ENCODE measurements around the gene KCNK3.
"Not testable (repeated sequence)": the region's sequence is repeated elsewhere in the genome, so short reads cannot be mapped to it uniquely, and the experiment has no call there.

KCNK3 gene

DNA sequence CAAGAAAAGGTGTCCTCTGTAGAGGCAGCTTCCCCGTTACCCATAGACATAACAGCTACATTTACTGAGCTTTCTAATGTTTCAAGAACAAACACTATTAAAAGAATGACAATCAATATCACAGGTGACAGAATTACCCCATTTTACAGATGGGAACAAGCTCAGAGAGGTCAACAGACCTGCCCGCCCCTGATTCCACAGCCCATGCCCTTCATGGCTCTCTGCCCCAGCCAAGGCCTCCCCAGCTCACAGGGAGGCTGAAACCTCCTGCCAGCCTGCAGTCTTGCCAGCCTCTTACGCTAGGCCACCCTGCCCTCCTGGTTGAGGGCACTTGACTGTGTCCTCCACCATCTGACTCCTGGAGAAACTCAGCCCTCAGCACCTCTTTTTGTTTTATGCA is 52.4 kb downstream of the KCNK3 start:
- no peak for DNase-seq (ENCODE audit: low spot score)
- TF ChIP-seq, protein P1, sequence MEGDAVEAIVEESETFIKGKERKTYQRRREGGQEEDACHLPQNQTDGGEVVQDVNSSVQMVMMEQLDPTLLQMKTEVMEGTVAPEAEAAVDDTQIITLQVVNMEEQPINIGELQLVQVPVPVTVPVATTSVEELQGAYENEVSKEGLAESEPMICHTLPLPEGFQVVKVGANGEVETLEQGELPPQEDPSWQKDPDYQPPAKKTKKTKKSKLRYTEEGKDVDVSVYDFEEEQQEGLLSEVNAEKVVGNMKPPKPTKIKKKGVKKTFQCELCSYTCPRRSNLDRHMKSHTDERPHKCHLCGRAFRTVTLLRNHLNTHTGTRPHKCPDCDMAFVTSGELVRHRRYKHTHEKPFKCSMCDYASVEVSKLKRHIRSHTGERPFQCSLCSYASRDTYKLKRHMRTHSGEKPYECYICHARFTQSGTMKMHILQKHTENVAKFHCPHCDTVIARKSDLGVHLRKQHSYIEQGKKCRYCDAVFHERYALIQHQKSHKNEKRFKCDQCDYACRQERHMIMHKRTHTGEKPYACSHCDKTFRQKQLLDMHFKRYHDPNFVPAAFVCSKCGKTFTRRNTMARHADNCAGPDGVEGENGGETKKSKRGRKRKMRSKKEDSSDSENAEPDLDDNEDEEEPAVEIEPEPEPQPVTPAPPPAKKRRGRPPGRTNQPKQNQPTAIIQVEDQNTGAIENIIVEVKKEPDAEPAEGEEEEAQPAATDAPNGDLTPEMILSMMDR (IDR thresholded peaks at IDR 0.05; ENCODE audit: borderline replicate concordance, control extremely low read depth, extremely low read depth, insufficient read depth, missing control alignments): no peak
- in situ Hi-C loops (cut with MboI; ENCODE audit: low sequenced_read_pairs, unreplicated experiment): loop anchor here (10.0 kb wide), 1 partner anchor 140 kb away; no protein-coding TSS in a partner anchor

DNA sequence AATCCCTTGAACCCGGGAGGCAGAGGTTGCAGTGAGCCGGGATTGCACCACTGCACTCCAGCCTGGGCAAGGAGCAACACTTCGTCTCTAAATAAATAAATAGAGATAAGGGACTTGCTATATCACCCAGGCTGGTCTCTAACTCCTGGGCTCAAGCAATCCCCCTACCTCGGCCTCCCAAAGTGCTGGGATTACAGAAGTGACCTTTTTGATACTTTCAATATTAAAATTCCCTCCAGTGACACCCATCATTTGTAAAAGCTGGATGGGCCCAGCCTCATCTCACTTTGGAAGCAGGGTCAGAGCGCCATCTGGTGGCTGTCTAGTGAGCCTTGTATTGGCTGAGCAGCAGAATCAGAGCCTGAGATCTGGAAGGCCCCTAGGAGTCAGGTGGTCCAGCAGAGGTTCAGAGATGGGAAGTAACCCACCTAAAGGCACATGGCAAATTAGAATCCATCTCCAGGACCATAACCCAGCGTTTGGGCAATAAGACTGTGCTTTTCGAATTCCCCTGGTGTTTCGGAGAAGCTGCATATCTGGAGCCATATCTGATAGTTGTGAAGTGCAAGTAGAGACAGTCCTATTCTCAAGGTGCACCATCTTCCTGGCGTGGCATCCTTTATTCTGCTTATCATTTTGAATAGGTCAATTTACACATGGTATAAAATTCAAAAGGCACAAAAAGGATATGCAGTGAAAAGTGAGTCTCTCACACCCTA is 53.2 kb downstream of the KCNK3 start:
- TF ChIP-seq, protein P1 (IDR thresholded peaks at IDR 0.05; ENCODE audit: borderline replicate concordance, control extremely low read depth, extremely low read depth, insufficient read depth, missing control alignments): peak; percentile 94
- peak; percentile 81 for DNase-seq (ENCODE audit: low spot score)
- in situ Hi-C loops (cut with MboI; ENCODE audit: low sequenced_read_pairs, unreplicated experiment): loop anchor here (10.0 kb wide), 1 partner anchor 141 kb away; no protein-coding TSS in a partner anchor

DNA sequence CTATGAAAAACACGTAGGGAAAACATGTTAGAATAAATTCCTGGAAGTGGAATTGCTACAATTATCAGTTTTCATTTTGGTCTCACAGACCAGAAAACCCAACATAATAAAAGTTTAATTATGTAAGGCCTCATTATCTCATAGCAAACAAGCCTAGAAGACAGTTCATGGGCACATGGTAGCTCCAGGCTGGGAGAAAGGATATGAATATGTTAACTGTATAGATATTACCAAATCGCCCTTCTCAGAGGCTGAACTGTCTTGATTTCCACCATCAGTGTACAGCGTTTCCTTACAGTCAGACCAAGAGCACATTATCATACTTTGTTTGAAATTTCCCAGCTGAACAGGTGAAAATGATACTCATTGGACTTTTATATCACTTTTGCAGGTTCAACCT is 54.4 kb downstream of the KCNK3 start:
- DNase-seq (ENCODE audit: low spot score): no peak
- in situ Hi-C loops (cut with MboI; ENCODE audit: low sequenced_read_pairs, unreplicated experiment): loop anchor here (10.0 kb wide), 1 partner anchor 142 kb away; no protein-coding TSS in a partner anchor
- TF ChIP-seq, protein P1 (IDR thresholded peaks at IDR 0.05; ENCODE audit: borderline replicate concordance, control extremely low read depth, extremely low read depth, insufficient read depth, missing control alignments): no peak

DNA sequence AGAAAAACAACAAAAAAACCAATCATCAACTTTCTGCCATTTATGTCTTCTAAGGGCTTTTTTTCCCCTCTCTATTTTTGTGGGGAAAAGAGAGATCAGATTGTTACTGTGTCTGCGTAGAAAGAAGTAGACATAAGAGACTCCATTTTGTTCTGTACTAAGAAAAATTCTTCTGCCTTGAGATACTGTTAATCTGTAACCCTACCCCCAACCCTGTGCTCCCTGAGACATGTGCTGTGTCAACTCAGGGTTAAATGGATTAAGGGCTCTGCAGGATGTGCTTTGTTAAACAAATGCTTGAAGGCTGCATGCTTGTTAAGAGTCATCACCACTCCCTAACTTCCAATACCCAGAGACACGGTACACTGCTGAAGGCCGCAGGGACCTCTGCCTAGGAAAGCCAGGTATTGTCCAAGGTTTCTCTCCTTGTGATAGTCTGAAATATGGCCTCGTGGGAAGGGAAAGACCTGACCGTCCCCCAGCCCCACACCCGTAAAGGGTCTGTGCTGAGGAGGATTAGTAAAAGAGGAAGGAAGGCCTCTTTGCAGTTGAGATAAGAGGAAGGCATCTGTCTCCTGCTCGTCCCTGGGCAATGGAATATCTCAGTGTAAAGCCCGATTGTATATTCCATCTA is 57.4 kb downstream of the KCNK3 start:
- in situ Hi-C loops (cut with MboI; ENCODE audit: low sequenced_read_pairs, unreplicated experiment): loop anchor here (10.0 kb wide), 1 partner anchor 145 kb away; no protein-coding TSS in a partner anchor
- DNase-seq (ENCODE audit: low spot score): not testable (repeated sequence)

DNA sequence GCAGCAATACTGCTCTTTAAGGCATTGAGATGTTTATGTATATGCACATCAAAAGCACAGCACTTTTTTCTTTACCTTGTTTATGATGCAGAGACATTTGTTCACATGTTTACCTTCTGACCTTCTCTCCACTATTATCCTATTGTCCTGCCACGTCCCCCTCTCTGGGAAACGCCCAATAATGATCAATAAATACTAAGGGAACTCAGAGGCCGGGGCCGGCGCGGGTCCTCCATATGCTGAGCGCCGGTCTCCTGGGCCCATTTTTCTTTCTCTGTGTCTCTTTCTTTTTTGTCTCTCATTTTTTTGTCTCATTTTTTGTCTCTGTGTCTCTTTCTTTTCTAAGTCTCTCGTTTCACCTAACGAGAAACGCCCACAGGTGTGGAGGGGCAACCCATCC is 57.9 kb downstream of the KCNK3 start:
- DNase-seq (ENCODE audit: low spot score); in situ Hi-C loops (cut with MboI; ENCODE audit: low sequenced_read_pairs, unreplicated experiment): not testable (repeated sequence)

DNA sequence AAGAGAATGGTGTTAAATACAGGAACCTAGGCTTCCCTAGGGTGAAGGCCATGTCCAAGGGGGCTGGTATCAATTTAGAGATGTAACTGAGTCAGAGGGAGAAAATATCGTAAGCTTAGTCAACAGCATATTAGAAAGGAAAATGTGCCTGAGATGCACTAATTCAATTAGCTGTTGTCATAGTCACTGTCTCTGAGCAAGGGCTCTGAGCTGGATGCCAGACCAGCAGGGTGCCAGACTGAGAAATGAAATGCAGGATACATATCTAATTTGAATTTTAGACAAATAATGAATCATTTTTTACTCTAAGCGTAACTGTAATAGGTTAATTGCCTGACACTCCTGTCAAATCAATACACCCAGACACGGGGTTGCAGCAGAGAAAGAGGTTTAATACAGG is 60.1 kb downstream of the KCNK3 start:
- no peak for DNase-seq (ENCODE audit: low spot score)
- TF ChIP-seq, protein P1 (IDR thresholded peaks at IDR 0.05; ENCODE audit: borderline replicate concordance, control extremely low read depth, extremely low read depth, insufficient read depth, missing control alignments): no peak
- in situ Hi-C loops (cut with MboI; ENCODE audit: low sequenced_read_pairs, unreplicated experiment): no loop called here

DNA sequence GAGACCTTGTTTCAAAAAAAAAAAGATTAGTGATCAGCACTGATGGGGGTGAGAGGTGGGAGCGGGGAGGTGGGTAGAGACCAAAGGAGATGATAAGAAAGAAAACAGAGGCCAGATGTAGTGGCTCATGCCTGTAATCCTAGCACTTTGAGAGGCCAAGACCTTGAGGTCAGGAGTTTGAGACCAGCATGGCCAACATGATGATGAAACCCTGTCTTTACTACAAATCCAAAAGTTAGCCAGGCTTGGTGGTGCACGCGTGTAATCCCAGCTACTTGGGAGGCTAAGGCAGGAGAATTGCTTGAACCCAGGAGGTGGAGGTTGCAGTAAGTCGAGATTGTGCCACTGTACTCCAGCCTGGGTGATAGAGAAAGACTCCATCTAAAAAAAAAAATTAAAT is 62.0 kb downstream of the KCNK3 start:
- no peak for DNase-seq (ENCODE audit: low spot score)
- in situ Hi-C loops (cut with MboI; ENCODE audit: low sequenced_read_pairs, unreplicated experiment): no loop called here
- TF ChIP-seq, protein P1 (IDR thresholded peaks at IDR 0.05; ENCODE audit: borderline replicate concordance, control extremely low read depth, extremely low read depth, insufficient read depth, missing control alignments): no peak
